GM12878 (cell line): ENCODE results near the gene AKAP5.

Source experiments
- CEBPB ChIP-seq, 2 experiments: fragments of 150-350 bp in 1 of 2; IDR thresholded peaks; 2 replicates each; pipeline ENCODE4 v1.6.1; 2012 to 2014; ENCODE audit warnings: low read depth in 2 of 2, low read length in 2 of 2, borderline replicate concordance in 1 of 2, inconsistent platforms in 1 of 2
- RAD21 ChIP-seq: IDR thresholded peaks from 2 replicates; pipeline ENCODE4 v1.6.1; 2011; ENCODE audit warnings: mild to moderate bottlenecking, low read depth, low read length, moderate library complexity; ENCODE audit not compliant: insufficient read depth
- SUZ12 ChIP-seq: fragments of 200-600 bp; sonication (generic); IDR thresholded peaks from one replicate; pipeline ENCODE4 v1.6.1; 2018; ENCODE audit warnings: antibody characterized with exemption, mild to moderate bottlenecking; ENCODE audit not compliant: unreplicated experiment

GRCh38 chr14:64518229-64518628, 52.9 kb downstream of the AKAP5 start:
- no peak for TF ChIP-seq CEBPB (IDR thresholded peaks at IDR 0.05; ENCODE audit: borderline replicate concordance in 1 of 2, low read depth in 2 of 2, low read length in 2 of 2)
- TF ChIP-seq SUZ12 = no peak
- TF ChIP-seq RAD21 = no peak
